GM21737 (cell line): ENCODE measurements around the gene SSUH2.

Experiments
- ATAC-seq: cut with Tn5 transposase; IDR thresholded peaks from one replicate; pipeline ENCODE4 v1.9.1; 2021; ENCODE audit warnings: mild to moderate bottlenecking, moderate library complexity; ENCODE audit not compliant: unreplicated experiment

Gene SSUH2

GRCh38 chr3:8642001-8642400, 2.6 kb downstream of the SSUH2 start:
- ATAC-seq = no peak

DNA sequence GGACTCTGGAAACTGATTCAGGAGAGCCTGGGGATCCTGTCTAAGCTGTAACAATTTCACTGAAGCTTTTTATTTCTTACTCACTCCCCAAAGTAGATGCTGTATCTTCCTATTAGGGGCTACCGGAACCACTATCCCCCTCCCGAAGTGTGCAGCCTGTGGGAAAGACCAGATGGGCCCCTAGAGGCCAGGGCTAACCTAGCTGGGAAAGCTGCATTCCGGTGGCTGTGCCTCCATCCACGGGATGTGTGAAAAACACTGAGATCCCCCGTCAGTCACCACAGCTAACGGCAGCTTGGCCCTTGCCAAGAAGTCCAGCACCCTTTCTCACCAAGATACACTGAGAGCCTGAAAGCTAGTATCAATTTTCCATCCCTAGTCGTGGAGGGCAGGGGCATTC, 3.1 kb downstream of the SSUH2 start:
- ATAC-seq = no peak

DNA sequence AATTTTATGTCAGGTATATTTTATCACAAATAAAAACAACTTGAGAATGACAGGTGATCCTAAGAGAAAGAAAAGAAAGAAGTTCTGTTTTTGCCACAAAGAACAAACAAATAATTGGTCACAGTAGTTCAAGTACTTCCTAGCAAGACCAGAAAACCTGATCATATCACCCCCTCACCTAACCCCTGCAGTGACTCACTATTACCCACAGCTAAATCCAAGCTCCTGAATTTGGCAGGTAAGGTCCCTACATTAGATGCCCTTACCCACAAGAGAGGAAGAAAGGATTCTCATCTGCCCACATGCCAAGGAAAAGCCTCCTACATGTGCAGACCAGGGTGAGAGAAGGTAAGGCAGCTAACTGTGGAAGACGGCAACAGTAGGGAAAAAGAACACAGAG, 4.4 kb downstream of the SSUH2 start:
- no peak for ATAC-seq

DNA sequence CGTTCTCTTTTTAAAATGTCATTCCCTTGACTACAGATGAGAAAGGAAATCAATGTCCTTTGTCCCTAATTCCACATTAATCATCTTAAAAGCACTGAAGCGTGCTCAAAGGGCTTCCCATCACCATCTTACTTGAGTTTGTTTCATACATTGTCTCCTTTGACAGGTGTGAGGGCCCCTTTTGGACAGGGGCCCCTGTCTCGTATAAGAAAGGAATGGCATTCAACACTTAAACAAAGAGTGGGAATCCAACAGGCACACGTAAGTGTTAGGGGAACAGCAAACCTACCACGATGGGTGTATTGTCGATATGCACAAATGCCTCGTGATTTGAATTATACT, 5.0 kb downstream of the SSUH2 start:
- no peak for ATAC-seq

DNA sequence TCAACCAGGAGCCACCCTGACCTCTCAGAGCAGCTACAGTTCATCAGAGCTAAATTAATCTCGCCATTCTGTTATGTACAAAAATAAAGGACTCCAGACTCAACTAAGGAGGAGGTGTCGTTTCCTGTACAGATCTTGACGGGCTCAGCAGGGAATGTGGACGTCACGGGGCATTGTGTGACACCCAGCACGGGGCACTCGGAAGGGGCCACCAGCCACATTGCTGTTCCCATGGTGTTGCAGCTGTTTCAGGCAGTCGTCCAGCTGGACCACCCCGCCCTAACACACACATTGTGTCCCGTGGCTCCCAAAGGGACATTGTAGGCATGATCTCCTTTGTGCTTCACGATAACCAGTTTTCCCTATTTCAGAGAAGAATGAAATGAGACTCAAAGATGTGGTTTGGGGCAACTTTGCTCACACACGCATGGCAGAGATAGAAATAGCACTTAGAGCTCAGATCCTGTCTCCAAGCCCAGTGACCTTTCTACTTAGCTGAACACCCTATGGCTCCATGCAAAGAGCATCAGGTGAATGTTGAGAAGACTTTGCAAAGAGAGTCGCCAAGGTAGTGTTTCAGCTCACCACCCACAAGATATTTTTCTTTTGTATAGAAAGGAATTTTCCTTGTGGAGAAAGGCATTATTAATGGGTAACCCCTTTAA, 5.5 kb downstream of the SSUH2 start:
- no peak for ATAC-seq

DNA sequence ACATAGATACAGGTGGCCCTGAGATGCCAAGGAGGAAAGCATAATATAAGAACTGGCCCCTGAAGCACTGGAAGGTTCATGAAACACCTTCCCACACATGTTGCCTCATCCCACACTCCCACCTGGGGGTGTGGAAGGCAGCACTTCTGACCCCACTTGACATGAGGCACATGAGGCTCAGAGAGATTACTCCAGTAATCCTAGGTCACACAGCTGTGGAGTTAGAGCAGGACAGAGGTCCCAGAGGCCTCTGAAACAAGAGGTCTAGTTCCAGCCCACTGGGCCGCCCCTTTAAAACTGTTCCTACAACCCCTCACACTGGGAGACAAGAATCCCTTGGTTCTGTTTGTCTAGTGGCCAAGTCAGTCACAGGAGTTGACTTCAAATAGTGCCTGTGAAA, 7.2 kb downstream of the SSUH2 start:
- no peak for ATAC-seq

GRCh38 chr3:8635631-8636030, 9.0 kb downstream of the SSUH2 start:
- no peak for ATAC-seq

DNA sequence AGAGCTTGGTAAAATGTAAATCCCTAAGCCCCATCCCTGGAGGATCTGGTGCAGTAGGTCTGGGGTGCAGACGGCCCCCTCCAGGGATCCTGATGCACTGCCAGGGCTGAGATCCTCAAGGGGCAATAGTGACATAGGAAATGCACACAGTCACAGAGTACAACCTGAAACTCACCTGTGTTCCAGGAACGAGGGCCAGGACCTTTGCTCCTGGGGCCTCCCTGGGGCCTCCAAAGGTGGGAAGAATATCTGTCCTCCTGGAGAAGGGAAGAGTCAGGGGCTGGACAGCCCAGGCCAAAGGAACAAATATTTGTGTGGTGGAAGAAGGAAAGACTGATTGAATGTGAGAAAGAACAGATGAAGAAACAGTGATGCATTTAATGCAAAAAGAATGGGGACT, 9.5 kb downstream of the SSUH2 start:
- no peak for ATAC-seq

DNA sequence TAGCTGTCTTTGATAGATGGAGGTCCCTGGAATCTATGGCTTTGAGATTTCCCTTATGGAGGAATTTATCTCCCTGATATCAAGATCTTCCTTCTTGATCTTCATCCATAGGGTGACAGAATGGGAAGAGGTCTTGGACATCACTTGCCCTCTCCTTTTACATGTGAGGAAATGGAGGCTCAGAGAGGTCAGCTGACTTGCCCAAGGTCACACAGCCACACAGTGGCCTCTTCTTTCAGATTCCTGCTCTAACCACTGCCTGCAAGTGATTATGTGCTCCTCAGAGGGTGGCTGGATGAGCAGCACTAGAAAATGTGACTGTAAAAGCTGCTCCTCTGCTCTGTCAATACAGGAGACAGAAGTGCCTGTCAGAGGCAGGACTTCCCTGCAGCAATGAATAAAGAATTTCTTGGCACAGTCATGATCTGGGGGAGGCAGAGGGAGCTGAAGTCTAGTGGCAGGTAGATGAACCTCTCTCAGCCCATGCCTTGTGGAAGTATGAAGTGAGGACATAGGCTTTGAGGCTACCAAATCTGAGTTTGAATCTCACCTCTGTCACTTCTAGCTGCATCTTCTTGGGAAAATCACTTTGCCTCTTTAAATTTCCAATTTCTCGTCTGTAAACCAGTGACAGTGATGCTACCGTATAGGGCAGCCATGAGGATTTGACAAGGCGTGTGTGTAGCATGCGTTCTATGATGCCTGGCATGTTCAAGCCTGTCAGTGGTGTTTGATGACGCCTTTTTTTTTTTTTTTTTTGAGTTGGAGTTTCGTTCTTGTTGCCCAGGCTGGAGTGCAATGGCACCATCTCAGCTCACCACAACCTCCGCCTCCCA, 12.0 kb downstream of the SSUH2 start:
- no peak for ATAC-seq

GRCh38 chr3:8631661-8632060, 12.9 kb downstream of the SSUH2 start:
- ATAC-seq = no peak

GRCh38 chr3:8629151-8630021, 15.2 kb downstream of the SSUH2 start:
- no peak for ATAC-seq

DNA sequence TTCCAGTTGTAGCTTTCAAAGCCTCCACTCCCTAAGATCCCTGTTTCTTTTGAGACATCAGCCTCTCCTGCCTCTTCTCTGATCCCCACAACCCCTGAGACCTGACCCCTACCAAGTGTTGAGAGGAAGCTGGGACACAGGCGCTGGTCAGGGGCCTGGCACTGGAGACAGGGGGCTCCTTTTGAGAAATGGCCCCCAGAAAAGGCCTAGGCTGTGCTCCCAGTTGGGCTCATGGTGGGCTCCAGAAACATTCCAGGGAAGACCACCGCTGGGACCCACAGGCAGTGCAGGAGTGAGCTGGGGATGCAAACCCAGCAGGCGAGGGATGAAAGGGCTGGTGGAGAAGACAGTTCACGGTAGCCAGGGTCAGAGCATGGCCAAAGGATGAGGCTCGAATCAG, 16.6 kb downstream of the SSUH2 start:
- ATAC-seq = no peak

DNA sequence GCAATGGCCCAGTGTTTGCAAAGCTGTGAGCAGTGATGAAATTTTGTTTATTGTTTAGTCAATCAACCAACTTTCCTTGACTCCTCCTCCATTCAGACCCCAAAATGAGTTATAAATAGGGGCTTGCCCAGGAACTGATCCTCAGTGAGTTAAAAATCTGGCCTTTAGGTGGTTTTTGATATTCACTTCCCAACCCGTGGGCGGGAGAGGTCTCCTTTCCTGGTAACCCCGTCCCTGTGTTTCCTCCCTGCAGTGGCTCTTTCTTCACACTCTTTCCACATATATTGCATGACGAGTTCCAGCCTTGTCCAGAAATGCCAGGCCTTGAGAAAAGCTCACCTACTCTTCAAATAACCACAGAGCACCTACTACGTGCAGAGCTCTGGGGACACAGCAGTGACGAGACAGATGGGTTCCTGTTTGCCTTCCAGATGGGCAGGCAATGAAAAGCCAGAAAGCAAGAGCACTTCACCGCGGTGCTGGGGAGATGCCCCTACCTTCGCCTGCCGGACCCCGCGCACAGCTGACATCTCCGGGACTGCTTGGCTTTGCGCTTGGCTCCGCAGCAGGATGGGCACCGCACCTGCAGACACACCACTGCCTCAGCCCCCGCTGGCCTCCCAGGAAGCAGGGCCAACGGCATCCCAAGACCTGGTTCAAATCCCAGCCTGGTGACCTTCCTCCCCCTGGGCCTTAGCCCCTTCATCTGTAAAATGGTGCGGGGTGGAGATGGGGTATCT, 17.2 kb downstream of the SSUH2 start:
- ATAC-seq = no peak

DNA sequence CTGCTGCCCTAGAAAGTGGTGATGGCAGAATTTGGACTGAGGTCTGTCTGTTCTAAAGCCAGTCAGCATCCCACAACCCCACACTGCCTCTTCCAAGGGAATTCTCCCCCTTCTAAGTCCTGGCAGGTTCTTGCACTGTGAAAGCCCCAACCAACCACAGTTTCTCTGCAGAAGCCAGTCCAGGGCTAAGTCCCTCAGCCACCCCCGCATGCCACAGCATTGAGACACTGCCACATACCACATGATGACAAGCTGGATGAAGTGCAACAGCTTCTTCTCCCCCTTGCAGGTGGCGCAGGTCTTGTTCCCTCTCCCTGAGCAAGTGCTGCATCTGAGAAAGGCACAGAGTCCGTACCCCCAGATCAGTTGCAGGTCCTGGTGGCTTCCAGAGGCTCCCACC, 18.6 kb downstream of the SSUH2 start:
- no peak for ATAC-seq

- no peak for ATAC-seq
Measured at GRCh38 chr3:8624612-8625011, 20.0 kb downstream of the SSUH2 start.

DNA sequence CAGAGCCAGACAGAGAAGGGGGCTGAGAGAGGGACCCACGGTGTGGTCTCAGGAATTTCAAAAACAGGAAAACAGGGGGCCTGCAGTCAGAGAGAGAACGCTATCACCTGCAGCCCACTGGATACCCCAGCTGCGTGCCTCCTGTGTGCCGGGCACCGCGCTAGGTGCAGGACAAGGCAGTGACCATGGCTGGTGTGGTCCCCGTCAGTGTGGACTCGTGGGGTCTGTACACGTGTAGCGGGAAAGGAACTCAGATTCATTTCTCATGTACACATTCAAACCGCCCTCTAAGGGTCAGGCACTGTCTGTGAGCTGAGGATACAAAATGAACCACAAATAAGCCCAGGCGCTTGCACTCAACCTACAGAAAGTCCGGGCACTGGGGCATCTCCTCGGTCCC, 20.9 kb downstream of the SSUH2 start:
- ATAC-seq = no peak

GRCh38 chr3:8622873-8623691, 21.5 kb downstream of the SSUH2 start:
- ATAC-seq = peak; percentile 82

- no peak for ATAC-seq
Measured at GRCh38 chr3:8621872-8622271, 22.7 kb downstream of the SSUH2 start.

- no peak for ATAC-seq
Measured at GRCh38 chr3:8621141-8621540, 23.5 kb downstream of the SSUH2 start.

GRCh38 chr3:8619548-8619947, 25.1 kb downstream of the SSUH2 start:
- ATAC-seq = no peak
